K562 (cell line): ENCODE data around the gene ARL6IP4. TPM values are rescaled to one million over a fixed set of nuclear protein-coding genes. Genes with fewer than 3 reads are reported as not detected.
A peak's percentile ranks its signal among the peaks of the same experiment; 100 is the strongest.

ENCODE experiments used
- ETV5 ChIP-seq: sonication (generic); formaldehyde crosslinking; IDR thresholded peaks from 2 replicates; pipeline ENCODE4 v1.4.0; 2020; ENCODE audit warnings: low read depth, mild to moderate bottlenecking, missing genetic modification reagents
- HDAC1 ChIP-seq, 2 experiments: fragments of 450-650 bp; IDR thresholded peaks; 2 replicates each; pipeline ENCODE4 v1.6.1; 2016 to 2017; ENCODE audit warnings: inconsistent platforms in 1 of 2, mild to moderate bottlenecking in 1 of 2, moderate library complexity in 1 of 2
- KAT8 ChIP-seq: fragments of 450-650 bp; IDR thresholded peaks from 2 replicates; pipeline ENCODE4 v1.6.1; 2016; ENCODE audit warnings: low read depth, mild to moderate bottlenecking
- LEF1 ChIP-seq: fragments of 450-650 bp; IDR thresholded peaks from 2 replicates; pipeline ENCODE4 v1.6.1; 2016; ENCODE audit warnings: mild to moderate bottlenecking
- MCM2 ChIP-seq: fragments of 450-650 bp; IDR thresholded peaks from 2 replicates; pipeline ENCODE4 v1.6.1; 2017; ENCODE audit warnings: low read depth, mild to moderate bottlenecking
- MYC ChIP-seq, 2 experiments: fragments of 250-450 bp in 1 of 2; sonication (Bioruptor Pico) in 1 of 2; IDR thresholded peaks; 2 replicates each; pipeline versions ENCODE4 v1.5.1 to v1.6.1; 2012 to 2021; ENCODE audit warnings: low read depth in 2 of 2, borderline replicate concordance in 1 of 2, improper control_type of control experiment in 1 of 2, low read length in 1 of 2, mild to moderate bottlenecking in 1 of 2, moderate library complexity in 1 of 2
- NRF1 ChIP-seq, 2 experiments: fragments of 450-650 bp; IDR thresholded peaks in 1 of 2; conservative IDR thresholded peaks in 1 of 2; 2 replicates each; pipeline ENCODE4 v1.6.1; 2014; ENCODE audit warnings: mild to moderate bottlenecking in 2 of 2
- POLR2G ChIP-seq: fragments of 200-400 bp; formaldehyde crosslinking; IDR thresholded peaks from 2 replicates; pipeline ENCODE4 v1.6.1; 2017; ENCODE audit warnings: low read depth, mild to moderate bottlenecking, antibody characterized with exemption, low read length, moderate library complexity
- SAP30 ChIP-seq: fragments of 200-600 bp; sonication (generic); IDR thresholded peaks from 2 replicates; pipeline ENCODE4 v1.6.1; 2012; ENCODE audit warnings: borderline replicate concordance, low read depth, mild to moderate bottlenecking, moderate library complexity, low read length, control low read depth, inconsistent platforms; ENCODE audit not compliant: insufficient read depth, poor library complexity, severe bottlenecking
- ZBTB1 ChIP-seq: sonication (generic); formaldehyde crosslinking; IDR thresholded peaks from 2 replicates; pipeline ENCODE4 v1.8.1; 2023; ENCODE audit warnings: missing genetic modification reagents, low read depth, mild to moderate bottlenecking, borderline replicate concordance
- ZNF239 ChIP-seq: fragments of 250-450 bp; sonication (Bioruptor Pico); IDR thresholded peaks from 2 replicates; pipeline ENCODE4 v1.4.0; 2020; ENCODE audit warnings: mild to moderate bottlenecking
- ZNF780A ChIP-seq: fragments of 250-450 bp; sonication (Bioruptor Pico); IDR thresholded peaks from 2 replicates; pipeline ENCODE4 v1.5.0; 2021; ENCODE audit warnings: mild to moderate bottlenecking
- polyA plus RNA-seq, 8 experiments: library from polyadenylated mRNA; depleted of rRNA in 4 of 8; stranded (reverse) in 5 of 8; unstranded in 3 of 8; fragments of >200 nt; fragmentation: Nextera tagmentation in 2 of 8; fragmentation: Illumina TruSeq in 1 of 8; extraction: Ambion mirVana in 2 of 8; extraction: Trizol in 1 of 8; gene quantifications; 2 replicates each; pipeline versions ENCODE4 v1.2.1 to v1.2.3, GENCODE V29; 2011 to 2014; ENCODE audit warnings: inconsistent platforms in 1 of 8, missing spikeins in 1 of 8
- total RNA-seq, 7 experiments: library from RNA; depleted of rRNA in 6 of 7; stranded (reverse); fragments of >200 nt in 6 of 7; fragmentation: Illumina TruSeq in 2 of 7; extraction: Trizol in 2 of 7; gene quantifications; 2 replicates each; pipeline versions ENCODE4 v1.2.1 to v1.2.3, GENCODE V29; 2011 to 2021; ENCODE audit warnings: low replicate concordance in 1 of 7
- TF ChIP-seq, protein P1 (sequence below): fragments of 250-450 bp; sonication (Bioruptor Pico); IDR thresholded peaks from 2 replicates; pipeline ENCODE4 v1.4.0; 2020; ENCODE audit warnings: mild to moderate bottlenecking
- TF ChIP-seq, protein P2 (sequence below): fragments of 450-650 bp; IDR thresholded peaks from one replicate; pipeline ENCODE4 v1.6.1; 2018; ENCODE audit warnings: mild to moderate bottlenecking, moderate library complexity; ENCODE audit not compliant: partially characterized antibody
- TF ChIP-seq, protein P3 (sequence below): IDR thresholded peaks from 2 replicates; pipeline ENCODE4 v1.6.1; 2014; ENCODE audit warnings: antibody characterized with exemption

ARL6IP4 gene
- total and polyA plus RNA-seq, 9 of the 15 experiments (the other 6 are each of a cell fraction or from before 2014, with no cell fraction given) = 2.4 to 255 (median 151) TPM

- TF ChIP-seq, protein P1, sequence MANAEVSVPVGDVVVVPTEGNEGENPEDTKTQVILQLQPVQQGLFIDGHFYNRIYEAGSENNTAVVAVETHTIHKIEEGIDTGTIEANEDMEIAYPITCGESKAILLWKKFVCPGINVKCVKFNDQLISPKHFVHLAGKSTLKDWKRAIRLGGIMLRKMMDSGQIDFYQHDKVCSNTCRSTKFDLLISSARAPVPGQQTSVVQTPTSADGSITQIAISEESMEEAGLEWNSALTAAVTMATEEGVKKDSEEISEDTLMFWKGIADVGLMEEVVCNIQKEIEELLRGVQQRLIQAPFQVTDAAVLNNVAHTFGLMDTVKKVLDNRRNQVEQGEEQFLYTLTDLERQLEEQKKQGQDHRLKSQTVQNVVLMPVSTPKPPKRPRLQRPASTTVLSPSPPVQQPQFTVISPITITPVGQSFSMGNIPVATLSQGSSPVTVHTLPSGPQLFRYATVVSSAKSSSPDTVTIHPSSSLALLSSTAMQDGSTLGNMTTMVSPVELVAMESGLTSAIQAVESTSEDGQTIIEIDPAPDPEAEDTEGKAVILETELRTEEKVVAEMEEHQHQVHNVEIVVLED (CRISPR knock-in tag) = peak; percentile 34
- TF ChIP-seq ZBTB1 (no peak), KAT8 (no peak), NRF1 (conservative IDR thresholded peaks at IDR 0.05 in 1 of 2, IDR thresholded peaks at IDR 0.05 in 1 of 2) (peak; percentile 83 to 85), MCM2 (no peak), MYC (IDR thresholded peaks at IDR 0.05; ENCODE audit: low read depth, low read length) (peak; percentile 61; the same call in 1 of the 2 replicates), MYC (CRISPR knock-in tag; IDR thresholded peaks at IDR 0.05; ENCODE audit: borderline replicate concordance, low read depth) (0 out of 2 replicates have a peak, but pooled peaks have one; percentile 34), ZNF239 (no peak), SAP30 (peak; percentile 66), ZNF780A (no peak), LEF1 (no peak), POLR2G (peak; percentile 87), ETV5 (CRISPR knock-in tag) (peak; percentile 53; the same call in 1 of the 2 replicates), HDAC1 (IDR thresholded peaks at IDR 0.05) (0 out of 4 replicates have a peak, but pooled peaks of 1 of the 2 experiments have one; percentile 28)
- TF ChIP-seq, protein P2, sequence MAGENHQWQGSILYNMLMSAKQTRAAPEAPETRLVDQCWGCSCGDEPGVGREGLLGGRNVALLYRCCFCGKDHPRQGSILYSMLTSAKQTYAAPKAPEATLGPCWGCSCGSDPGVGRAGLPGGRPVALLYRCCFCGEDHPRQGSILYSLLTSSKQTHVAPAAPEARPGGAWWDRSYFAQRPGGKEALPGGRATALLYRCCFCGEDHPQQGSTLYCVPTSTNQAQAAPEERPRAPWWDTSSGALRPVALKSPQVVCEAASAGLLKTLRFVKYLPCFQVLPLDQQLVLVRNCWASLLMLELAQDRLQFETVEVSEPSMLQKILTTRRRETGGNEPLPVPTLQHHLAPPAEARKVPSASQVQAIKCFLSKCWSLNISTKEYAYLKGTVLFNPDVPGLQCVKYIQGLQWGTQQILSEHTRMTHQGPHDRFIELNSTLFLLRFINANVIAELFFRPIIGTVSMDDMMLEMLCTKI = no peak
- TF ChIP-seq, protein P3, sequence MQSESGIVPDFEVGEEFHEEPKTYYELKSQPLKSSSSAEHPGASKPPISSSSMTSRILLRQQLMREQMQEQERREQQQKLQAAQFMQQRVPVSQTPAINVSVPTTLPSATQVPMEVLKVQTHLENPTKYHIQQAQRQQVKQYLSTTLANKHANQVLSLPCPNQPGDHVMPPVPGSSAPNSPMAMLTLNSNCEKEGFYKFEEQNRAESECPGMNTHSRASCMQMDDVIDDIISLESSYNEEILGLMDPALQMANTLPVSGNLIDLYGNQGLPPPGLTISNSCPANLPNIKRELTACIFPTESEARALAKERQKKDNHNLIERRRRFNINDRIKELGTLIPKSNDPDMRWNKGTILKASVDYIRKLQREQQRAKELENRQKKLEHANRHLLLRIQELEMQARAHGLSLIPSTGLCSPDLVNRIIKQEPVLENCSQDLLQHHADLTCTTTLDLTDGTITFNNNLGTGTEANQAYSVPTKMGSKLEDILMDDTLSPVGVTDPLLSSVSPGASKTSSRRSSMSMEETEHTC = no peak
Measured at GRCh38 chr12:122965851-122966742, 14.4 kb upstream of the ARL6IP4 start, which contains the start of gene ABCB9 (continued).
